SU-DHL-6 (cell line): ENCODE measurements around the gene FCGR3A.
"Not testable (repeated sequence)": the region's sequence is repeated elsewhere in the genome, so short reads cannot be mapped to it uniquely, and the experiment has no call there.

Experiments
- EZH2phosphoT487 ChIP-seq: fragments of 200-600 bp; sonication (generic), shearing (Covaris generic); conservative IDR thresholded peaks from 2 replicates; pipeline ENCODE4 v1.6.1; 2018; ENCODE audit warnings: mild to moderate bottlenecking, antibody characterized with exemption, low read length, moderate library complexity, mixed read lengths
- TF ChIP-seq, protein P1 (sequence below): fragments of 200-600 bp; sonication (generic); IDR thresholded peaks from one replicate; pipeline ENCODE4 v1.5.1; 2017; ENCODE audit warnings: antibody characterized with exemption, mild to moderate bottlenecking, low read length, moderate library complexity; ENCODE audit not compliant: insufficient read depth, poor library complexity, severe bottlenecking

DNA sequence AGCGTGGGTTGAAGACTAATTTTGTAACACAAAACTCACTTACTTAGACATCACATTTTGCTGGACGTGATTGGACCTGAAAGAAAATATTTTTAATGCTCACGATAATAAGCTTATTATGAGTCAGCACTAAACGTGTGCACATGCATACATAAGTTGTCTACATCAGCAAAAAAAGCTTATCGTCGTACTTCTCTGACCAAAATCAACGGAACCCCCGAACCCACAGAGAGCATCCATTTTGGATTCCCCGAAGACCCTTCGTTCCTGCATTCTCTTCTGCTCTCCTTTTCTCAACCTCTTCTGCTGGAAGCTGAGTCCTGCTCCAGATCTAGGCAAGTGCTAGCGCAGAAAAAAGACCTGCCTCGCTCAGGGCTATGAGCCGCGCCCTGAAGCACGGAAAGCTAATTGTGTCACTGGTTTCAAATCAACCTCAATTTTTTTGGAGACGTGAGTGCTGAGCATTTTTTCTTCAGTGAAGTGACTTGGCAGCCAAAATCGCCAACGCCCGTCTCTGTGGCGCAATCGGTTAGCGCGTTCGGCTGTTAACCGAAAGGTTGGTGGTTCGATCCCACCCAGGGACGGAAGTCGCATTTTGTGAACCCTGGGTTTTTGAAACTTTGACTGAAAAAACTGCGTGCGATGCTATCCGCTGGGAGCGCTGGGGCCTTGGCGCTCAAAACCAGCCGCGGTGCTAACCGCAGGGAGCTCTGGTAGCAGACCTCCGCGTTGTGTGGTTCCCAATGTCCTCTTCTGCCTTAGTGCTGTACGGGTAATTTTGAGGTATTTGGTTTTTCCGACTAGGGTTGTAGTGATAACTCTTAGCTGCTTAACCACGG is 9.7 kb downstream of the FCGR3A start:
- TF ChIP-seq, protein P1, sequence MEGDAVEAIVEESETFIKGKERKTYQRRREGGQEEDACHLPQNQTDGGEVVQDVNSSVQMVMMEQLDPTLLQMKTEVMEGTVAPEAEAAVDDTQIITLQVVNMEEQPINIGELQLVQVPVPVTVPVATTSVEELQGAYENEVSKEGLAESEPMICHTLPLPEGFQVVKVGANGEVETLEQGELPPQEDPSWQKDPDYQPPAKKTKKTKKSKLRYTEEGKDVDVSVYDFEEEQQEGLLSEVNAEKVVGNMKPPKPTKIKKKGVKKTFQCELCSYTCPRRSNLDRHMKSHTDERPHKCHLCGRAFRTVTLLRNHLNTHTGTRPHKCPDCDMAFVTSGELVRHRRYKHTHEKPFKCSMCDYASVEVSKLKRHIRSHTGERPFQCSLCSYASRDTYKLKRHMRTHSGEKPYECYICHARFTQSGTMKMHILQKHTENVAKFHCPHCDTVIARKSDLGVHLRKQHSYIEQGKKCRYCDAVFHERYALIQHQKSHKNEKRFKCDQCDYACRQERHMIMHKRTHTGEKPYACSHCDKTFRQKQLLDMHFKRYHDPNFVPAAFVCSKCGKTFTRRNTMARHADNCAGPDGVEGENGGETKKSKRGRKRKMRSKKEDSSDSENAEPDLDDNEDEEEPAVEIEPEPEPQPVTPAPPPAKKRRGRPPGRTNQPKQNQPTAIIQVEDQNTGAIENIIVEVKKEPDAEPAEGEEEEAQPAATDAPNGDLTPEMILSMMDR = not testable (repeated sequence)
- TF ChIP-seq EZH2phosphoT487 = not testable (repeated sequence)
